Measurements from ENCODE around the gene SLC1A3.

Gene SLC1A3

DNA sequence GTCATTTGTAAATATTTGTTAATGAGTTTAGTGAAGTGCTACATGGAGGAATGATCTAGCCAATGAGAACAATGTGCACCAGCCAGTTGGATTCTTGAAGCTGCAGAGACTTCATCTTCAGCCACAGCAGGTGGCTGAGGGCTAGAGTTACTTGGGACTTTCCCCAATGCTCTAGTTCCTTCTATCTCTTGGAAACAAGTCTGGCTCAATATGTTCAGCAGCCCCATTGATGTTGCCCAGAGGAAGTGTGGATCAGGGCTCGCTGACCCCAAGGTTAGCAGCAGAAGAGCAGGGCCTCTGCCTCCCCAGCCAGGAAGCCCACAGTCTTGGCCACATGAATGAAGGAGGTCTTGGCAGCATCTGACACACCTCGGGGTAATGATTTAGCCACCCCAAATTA lies 117.5 kb downstream of the SLC1A3 start:
- H3K27me3 Mint-ChIP-seq (ENCODE audit: low read depth), result peaks cover 2% of the 10 kb centered on the region
- no peaks in the 10 kb centered on the region for H3K36me3 Mint-ChIP-seq (ENCODE audit: low read depth)
- no peaks in the 10 kb centered on the region for H3K9me3 Mint-ChIP-seq
- H3K4me3 Mint-ChIP-seq, result peak overlapping the region; percentile 81
- no peak for DNase-seq (ENCODE audit: low spot score)
- peak overlapping the region; percentile 81 for H3K27ac Mint-ChIP-seq
- peaks cover 14% of the 10 kb centered on the region for H3K4me1 Mint-ChIP-seq (ENCODE audit: low read depth)

GRCh38 chr5:36724467-36725332 lies 118.3 kb downstream of the SLC1A3 start:
- Mint-ChIP-seq H3K27me3 (ENCODE audit: low read depth) (peaks cover 4% of the 10 kb centered on the region), H3K4me1 (ENCODE audit: low read depth) (peaks cover 15% of the 10 kb centered on the region), H3K4me3 (peak overlapping the region; percentile 81), H3K27ac (peak overlapping the region; percentile 81), H3K36me3 (ENCODE audit: low read depth) (no peaks in the 10 kb centered on the region), H3K9me3 (no peaks in the 10 kb centered on the region)
- peak; percentile 32 for DNase-seq (ENCODE audit: low spot score)

DNA sequence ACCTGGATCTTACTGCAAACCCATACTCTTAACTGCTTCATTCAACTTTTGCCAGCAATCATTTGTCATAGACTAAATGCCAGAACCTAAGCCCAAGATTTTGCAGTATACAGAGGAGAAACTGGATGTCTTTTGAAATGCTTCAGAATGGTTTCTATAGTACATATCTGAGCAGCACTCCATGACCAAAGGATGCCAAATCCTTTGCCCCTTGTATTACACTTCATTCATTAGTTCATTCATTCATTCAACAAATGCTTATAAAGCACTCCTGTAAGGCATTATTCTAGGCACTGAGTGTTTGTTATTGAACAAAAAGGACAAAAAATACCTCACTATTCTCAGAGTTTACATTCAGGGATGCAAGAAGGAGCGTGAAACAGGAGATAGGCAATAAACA lies 119.9 kb downstream of the SLC1A3 start:
- no peak for DNase-seq (ENCODE audit: low spot score)
- Mint-ChIP-seq H3K9me3 (no peaks in the 10 kb centered on the region), H3K4me3 (no peak overlapping the region), H3K27me3 (ENCODE audit: low read depth) (peaks cover 4% of the 10 kb centered on the region), H3K36me3 (ENCODE audit: low read depth) (no peaks in the 10 kb centered on the region), H3K27ac (no peak overlapping the region), H3K4me1 (ENCODE audit: low read depth) (peaks cover 15% of the 10 kb centered on the region)

- no peak overlapping the region for H3K4me3 Mint-ChIP-seq
- peaks cover 4% of the 10 kb centered on the region for H3K27me3 Mint-ChIP-seq (ENCODE audit: low read depth)
- DNase-seq (ENCODE audit: low spot score), result no peak
- no peak overlapping the region for H3K27ac Mint-ChIP-seq
- no peaks in the 10 kb centered on the region for H3K9me3 Mint-ChIP-seq
- no peaks in the 10 kb centered on the region for H3K36me3 Mint-ChIP-seq (ENCODE audit: low read depth)
- peaks cover 15% of the 10 kb centered on the region for H3K4me1 Mint-ChIP-seq (ENCODE audit: low read depth)
Observed at GRCh38 chr5:36726767-36727166, 120.4 kb downstream of the SLC1A3 start.

DNA sequence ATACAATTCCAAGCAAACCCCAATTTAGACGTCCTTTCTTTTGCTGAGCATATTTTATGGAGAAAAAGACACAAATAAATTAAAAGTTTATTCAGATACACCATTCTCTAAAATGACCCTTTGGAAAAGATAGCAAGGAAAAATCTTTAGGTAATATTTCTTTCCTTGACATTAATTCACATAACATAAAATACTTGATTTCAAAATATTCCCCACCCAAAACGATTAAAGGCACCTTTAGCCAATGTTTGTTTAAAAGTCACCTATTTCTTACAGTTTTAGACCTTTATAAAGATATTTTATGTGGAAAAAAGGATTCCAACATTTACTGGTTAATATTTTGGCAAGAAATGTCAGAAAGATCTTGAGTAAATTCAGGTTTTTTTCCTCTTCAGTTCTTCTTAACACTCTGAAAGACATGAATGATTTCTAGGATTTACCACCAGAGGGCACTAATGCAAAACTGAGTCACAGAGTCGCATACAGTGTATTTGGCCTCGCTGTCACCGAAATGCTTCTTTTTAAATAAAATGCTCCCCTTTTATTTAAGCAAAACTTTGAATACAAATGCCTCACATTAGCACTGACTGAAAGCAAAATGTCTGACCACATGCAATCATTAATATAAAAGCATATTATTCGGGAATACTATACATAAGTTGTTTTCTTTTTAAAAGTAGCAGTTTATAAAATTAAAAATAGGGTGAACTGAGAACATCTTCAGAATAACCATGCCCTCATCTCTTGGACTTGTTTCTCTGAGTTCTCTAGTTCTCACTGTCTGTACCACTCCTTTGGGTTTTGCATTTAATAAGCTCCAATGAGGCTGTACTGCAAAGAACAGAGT lies 122.5 kb downstream of the SLC1A3 start:
- Mint-ChIP-seq H3K27ac (no peak overlapping the region), H3K27me3 (ENCODE audit: low read depth) (peaks cover 7% of the 10 kb centered on the region), H3K36me3 (ENCODE audit: low read depth) (no peaks in the 10 kb centered on the region), H3K9me3 (no peaks in the 10 kb centered on the region), H3K4me1 (ENCODE audit: low read depth) (peaks cover 10% of the 10 kb centered on the region), H3K4me3 (no peak overlapping the region)
- DNase-seq (ENCODE audit: low spot score), result no peak

DNA sequence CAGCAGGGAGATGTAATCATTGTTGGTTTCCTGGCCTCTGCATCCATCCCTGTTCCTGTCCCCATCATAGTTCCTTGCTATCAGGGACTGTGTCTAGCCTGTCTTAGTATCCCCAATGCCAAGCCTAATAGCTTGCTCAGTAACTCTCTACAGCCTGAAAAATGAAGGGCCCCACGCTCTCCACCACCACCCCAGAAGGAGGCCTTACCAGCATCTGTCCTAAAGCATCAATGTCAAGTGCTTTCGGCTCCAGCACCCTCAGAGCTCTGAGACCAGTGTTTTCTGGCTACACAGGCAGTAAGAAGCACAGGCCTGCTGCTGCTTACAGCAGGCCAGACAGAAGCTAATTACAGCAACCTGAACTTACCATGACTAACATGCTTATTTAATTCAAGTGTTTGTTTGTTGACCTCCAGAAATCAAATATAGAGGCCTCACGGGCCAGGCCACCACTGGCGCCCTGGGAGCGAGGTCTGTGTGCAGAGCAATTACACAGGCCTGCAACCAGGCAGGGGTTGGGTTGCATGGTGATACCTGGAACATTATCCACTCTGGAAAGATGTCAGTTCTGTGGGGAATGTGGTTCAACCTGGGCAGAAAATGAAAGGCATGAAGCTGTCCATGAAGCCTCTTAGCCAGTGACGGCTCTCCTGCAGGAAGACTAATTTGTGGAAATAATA lies 124.3 kb downstream of the SLC1A3 start:
- Mint-ChIP-seq H3K36me3 (ENCODE audit: low read depth) (no peaks in the 10 kb centered on the region), H3K27ac (no peak overlapping the region), H3K4me1 (ENCODE audit: low read depth) (peaks cover 1% of the 10 kb centered on the region), H3K27me3 (ENCODE audit: low read depth) (peaks cover 19% of the 10 kb centered on the region), H3K9me3 (no peaks in the 10 kb centered on the region), H3K4me3 (no peak overlapping the region)
- DNase-seq (ENCODE audit: low spot score), result no peak

DNA sequence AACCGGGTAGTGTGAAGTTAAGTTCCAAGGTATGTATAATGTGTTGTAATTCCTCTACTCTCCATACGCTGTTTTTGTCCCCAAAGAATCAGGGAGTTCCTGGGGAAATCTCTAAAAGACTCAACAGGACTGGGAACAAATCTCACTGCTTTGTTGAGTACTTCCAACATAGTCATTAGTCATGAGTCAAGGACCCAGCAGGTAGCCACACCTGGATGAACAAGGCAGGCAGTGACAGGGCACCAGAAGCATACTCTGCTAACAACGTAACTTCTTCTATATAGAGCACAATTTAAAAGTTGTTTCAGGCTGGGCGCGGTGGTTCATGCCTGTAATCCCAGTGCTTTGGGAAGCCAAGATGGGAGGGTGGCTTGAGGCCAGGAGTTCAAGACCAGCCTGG lies 126.8 kb downstream of the SLC1A3 start:
- Mint-ChIP-seq H3K4me3 (no peak overlapping the region), H3K27ac (no peak overlapping the region), H3K9me3 (no peaks in the 10 kb centered on the region), H3K4me1 (ENCODE audit: low read depth) (peaks cover 1% of the 10 kb centered on the region), H3K36me3 (ENCODE audit: low read depth) (no peaks in the 10 kb centered on the region), H3K27me3 (ENCODE audit: low read depth) (peaks cover 22% of the 10 kb centered on the region)
- no peak for DNase-seq (ENCODE audit: low spot score)

GRCh38 chr5:36734422-36734821 lies 128.0 kb downstream of the SLC1A3 start:
- Mint-ChIP-seq H3K9me3 (no peaks in the 10 kb centered on the region), H3K4me1 (ENCODE audit: low read depth) (no peaks in the 10 kb centered on the region), H3K27ac (no peak overlapping the region), H3K4me3 (no peak overlapping the region), H3K36me3 (ENCODE audit: low read depth) (no peaks in the 10 kb centered on the region), H3K27me3 (ENCODE audit: low read depth) (peaks cover 21% of the 10 kb centered on the region)
- no peak for DNase-seq (ENCODE audit: low spot score)

DNA sequence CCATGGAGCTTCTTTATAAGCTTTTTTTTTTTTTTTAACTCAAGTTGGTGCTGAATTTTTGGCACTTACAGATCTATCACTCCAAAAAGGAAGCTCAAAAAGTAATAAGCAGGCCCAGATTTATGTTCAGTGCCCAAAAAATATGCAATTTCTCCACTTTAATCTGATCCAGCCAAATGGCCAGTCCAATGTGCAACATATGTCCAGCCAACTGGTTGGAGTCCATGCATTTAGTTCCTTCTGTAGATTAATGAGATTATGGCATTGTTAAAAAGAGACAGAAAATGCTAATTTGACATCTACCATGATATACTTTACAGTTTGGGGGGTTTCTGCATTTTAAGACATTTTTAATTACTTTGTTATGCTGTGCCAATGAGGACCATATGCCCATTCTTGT lies 129.5 kb downstream of the SLC1A3 start:
- H3K27ac Mint-ChIP-seq, result no peak overlapping the region
- H3K4me3 Mint-ChIP-seq, result no peak overlapping the region
- H3K27me3 Mint-ChIP-seq (ENCODE audit: low read depth), result peaks cover 21% of the 10 kb centered on the region
- peaks cover 2% of the 10 kb centered on the region for H3K4me1 Mint-ChIP-seq (ENCODE audit: low read depth)
- no peaks in the 10 kb centered on the region for H3K36me3 Mint-ChIP-seq (ENCODE audit: low read depth)
- H3K9me3 Mint-ChIP-seq, result no peaks in the 10 kb centered on the region
- no peak for DNase-seq (ENCODE audit: low spot score)

Data from T-helper 2 cell treated with Interferon-gamma antibody and Interleukin-4, amounts not matched to agents 5 μg/mL and 100 μg/mL, for 36 hours (primary cell).